GM18907 (cell line): ENCODE results near the gene ZBTB8B.

Source experiments
- ATAC-seq: cut with Tn5 transposase; IDR thresholded peaks from one replicate; pipeline ENCODE4 v1.9.1; 2021; ENCODE audit warnings: mild to moderate bottlenecking, moderate library complexity; ENCODE audit not compliant: unreplicated experiment

The ZBTB8B gene

GRCh38 chr1:32503153-32503552, 38.3 kb downstream of the ZBTB8B start:
- no peak for ATAC-seq

GRCh38 chr1:32507021-32507420, 42.1 kb downstream of the ZBTB8B start:
- ATAC-seq, result no peak

- ATAC-seq, result no peak
Measured at GRCh38 chr1:32508761-32509160, 43.9 kb downstream of the ZBTB8B start.

- ATAC-seq, result no peak
Measured at GRCh38 chr1:32509939-32510338, 45.1 kb downstream of the ZBTB8B start.
